ENCODE data around the gene GINM1. TPM values are rescaled to one million over a fixed set of nuclear protein-coding genes. Genes with fewer than 3 reads are reported as not detected.

Gene GINM1
- total and polyA plus RNA-seq, 2 of the 8 experiments (the other 6 are each of a cell fraction or from before 2014, with no cell fraction given): 5.1 to 21.6 TPM

GRCh38 chr6:149567194-149567586 is 1.0 kb downstream of the GINM1 start:
- CTCF ChIA-PET (ENCODE audit: partially characterized antibody): interaction anchor here (1.3 kb wide), 1 partner anchor 40 kb away, joined by 4 read pairs; no protein-coding TSS in a partner anchor
- no peaks in the 10 kb centered on the region for H3K9me3 ChIP-seq (ENCODE audit: insufficient read depth in 2 of 2, low read depth in 1 of 2, low read length in 1 of 2)
- H2BK15ac ChIP-seq (ENCODE audit: low read length): no peak overlapping the region
- no peak overlapping the region for H3K23ac ChIP-seq (ENCODE audit: insufficient read length)
- WGBS, 2 experiments (ENCODE audit: extremely low coverage in 1 of 2, insufficient coverage in 1 of 2, insufficient read length in 1 of 2, insufficient replicate concordance in 2 of 2, low coverage in 1 of 2, low lambda C conversion rate in 2 of 2, missing lambda C conversion rate in 1 of 2): 46% methylated on average over 12 of the region's 12 CpGs; no CpG with 5 or more reads in 1 of the 2 experiments
- no peak overlapping the region for H3K4ac ChIP-seq (replicated peaks; ENCODE audit: insufficient read length, low read depth, low read length)
- H3K9ac ChIP-seq (replicated peaks in 1 of 4; ENCODE audit: extremely low read depth in 1 of 4, low read depth in 3 of 4, low read length in 3 of 4): peak overlapping the region in 3 of 4 experiments; percentile 35 to 96 (median 93); a peak in 5 of 7 replicates
- H4K91ac ChIP-seq (replicated peaks; ENCODE audit: insufficient read length, low read length): no peak overlapping the region
- no peak overlapping the region for H2AK5ac ChIP-seq (ENCODE audit: low read depth, low read length)
- DNase-seq (ENCODE audit: low read depth in 1 of 2, low spot score in 2 of 2): no peak
- H3K18ac ChIP-seq (ENCODE audit: extremely low read depth, low read length): no peak overlapping the region; the same call in 1 of the 2 replicates
- H2BK5ac ChIP-seq (ENCODE audit: low read depth, low read length): no peak overlapping the region; the same call in 1 of the 2 replicates
- no peak overlapping the region for H2BK120ac ChIP-seq (replicated peaks; ENCODE audit: low read depth, low read length)
- POLR2A ChIA-PET (ENCODE audit: partially characterized antibody): interaction anchor here (0.7 to 2.9 kb wide), 5 partner anchors 15 to 151 kb away, joined by 3 to 25 read pairs (median 4); partner anchors contain the start of genes LATS1 and PPIL4
- peak overlapping the region; percentile 71 to 73 for H3K4me2 ChIP-seq (ENCODE audit: insufficient read depth in 1 of 2, low read depth in 2 of 2, low read length in 2 of 2)
- FAIRE-seq: no peak
- H2BK20ac ChIP-seq (ENCODE audit: low read length): no peak overlapping the region
- no peaks in the 10 kb centered on the region for H3K27me3 ChIP-seq (replicated peaks in 1 of 4; ENCODE audit: control insufficient read depth in 3 of 4, extremely low read depth in 1 of 4, insufficient read depth in 3 of 4, low read length in 3 of 4)
- H3K23me2 ChIP-seq (ENCODE audit: low read depth, low read length): peaks cover 2% of the 10 kb centered on the region; the same call in 1 of the 2 replicates
- no peaks in the 10 kb centered on the region for H3K36me3 ChIP-seq (ENCODE audit: control insufficient read depth in 2 of 4, insufficient read depth in 4 of 4, low read length in 3 of 4)
- TF ChIP-seq SIRT6 (IDR thresholded peaks at IDR 0.05; ENCODE audit: low read length): no peak
- 0 out of 4 replicates have a peak, but pooled peaks of 1 of the 2 experiments have one; percentile 5 for TF ChIP-seq SIN3A (conservative IDR thresholded peaks at IDR 0.05 in 1 of 2, IDR thresholded peaks at IDR 0.05 in 1 of 2; ENCODE audit: low read depth in 1 of 2, low read length in 2 of 2)
- H3K27ac ChIP-seq (ENCODE audit: low read depth, low read length): no peak overlapping the region
- no peak overlapping the region for H4K8ac ChIP-seq (ENCODE audit: extremely low read depth, insufficient read depth, low read length)
- H4K5ac ChIP-seq (ENCODE audit: insufficient read length, low read depth, low read length): no peak overlapping the region
- H3K4me3 ChIP-seq (ENCODE audit: extremely low read depth in 1 of 4, insufficient read depth in 2 of 4, low read depth in 3 of 4, low read length in 4 of 4): peak overlapping the region; percentile 88 to 100 (median 98)
- no peaks in the 10 kb centered on the region for H3K79me1 ChIP-seq (ENCODE audit: low read depth, low read length)
- no peak overlapping the region for H3K56ac ChIP-seq (replicated peaks; ENCODE audit: insufficient read length, low read depth, low read length)
- H3K14ac ChIP-seq (ENCODE audit: insufficient read length): no peak overlapping the region
- no peak overlapping the region for H2AFZ ChIP-seq (ENCODE audit: low read length)
- H2BK12ac ChIP-seq (ENCODE audit: low read depth, low read length): no peak overlapping the region
- no peaks in the 10 kb centered on the region; a peak in 1 of 7 replicates for H3K4me1 ChIP-seq (replicated peaks in 1 of 4; ENCODE audit: control insufficient read depth in 3 of 4, insufficient read depth in 4 of 4, low read length in 3 of 4)
- peaks cover 6 to 45% of the 10 kb centered on the region in 2 experiments for H3K79me2 ChIP-seq (ENCODE audit: control insufficient read depth in 1 of 2, insufficient read depth in 2 of 2, low read length in 2 of 2)
- H4K20me1 ChIP-seq (replicated peaks in 1 of 2; ENCODE audit: control insufficient read depth in 1 of 2, insufficient read depth in 2 of 2, low read length in 2 of 2): peaks cover 0 to 8% of the 10 kb centered on the region in 2 experiments

All from H1 (cell line).